Measurements from ENCODE around the gene CYP2A6.

Gene CYP2A6

GRCh38 chr19:40800339-40800996 lies 49.8 kb downstream of the CYP2A6 start:
- DNase-seq = no peak

GRCh38 chr19:40799558-40800338 lies 50.5 kb downstream of the CYP2A6 start:
- peak; percentile 69 for DNase-seq

- peak; percentile 100 for DNase-seq
Measured at GRCh38 chr19:40798683-40799557, 51.3 kb downstream of the CYP2A6 start, which contains the start of gene EGLN2. Gene EGLN2, plus strand, starts transcription at chr19:40799191. Its CDS starts 1,382 bp downstream, at chr19:40800573.

- peak; percentile 96 for DNase-seq
Measured at GRCh38 chr19:40797963-40798682, 52.1 kb downstream of the CYP2A6 start.

GRCh38 chr19:40797166-40797962 lies 52.9 kb downstream of the CYP2A6 start:
- DNase-seq = no peak

Measured in hematopoietic multipotent progenitor cell treated with erythropoietin and hydrocortisone succinate and interleukin-3 and kit ligand, for 4 days (in vitro differentiated cells).